Activated CD4-positive, alpha-beta memory T cell treated with anti-CD3 and anti-CD28 coated beads for 36 hours (primary cell): ENCODE measurements around the gene NOP14. TPM values are rescaled to one million over a fixed set of nuclear protein-coding genes. Genes with fewer than 3 reads are reported as not detected.

Source experiments
- total RNA-seq, 2 experiments: library from RNA; stranded (reverse); gene quantifications; one replicate each; pipeline ENCODE4 v1.2.3, GENCODE V29; 2021

Gene NOP14
- total RNA-seq, 2 experiments from 2014 or later = 67.4 to 73.4 TPM

Other genes starting within 250 kb of the NOP14 start
- 10 to 100 TPM; 74.2 to 77.5 TPM for gene TNIP2, start 207.1 kb downstream of the NOP14 start, total RNA-seq
- 10 to 100 TPM; 55.9 to 62.8 TPM for gene SH3BP2, start 170.3 kb downstream of the NOP14 start, total RNA-seq
- 100 to 1,000 TPM; 212 TPM for gene ADD1, start 119.6 kb downstream of the NOP14 start, total RNA-seq
- 1 to 10 TPM; 2.3 to 3.0 TPM for gene GRK4, start 165 bp upstream of the NOP14 start, total RNA-seq
- not detected for gene HTT-AS, start 111.1 kb upstream of the NOP14 start, total RNA-seq
- gene HTT, start 111.3 kb upstream of the NOP14 start, total RNA-seq = 10 to 100 TPM; 57.6 to 69.8 TPM